Measurements from ENCODE around the gene C19orf12.
A peak's percentile ranks its signal among the peaks of the same experiment; 100 is the strongest.

The C19orf12 gene

DNA sequence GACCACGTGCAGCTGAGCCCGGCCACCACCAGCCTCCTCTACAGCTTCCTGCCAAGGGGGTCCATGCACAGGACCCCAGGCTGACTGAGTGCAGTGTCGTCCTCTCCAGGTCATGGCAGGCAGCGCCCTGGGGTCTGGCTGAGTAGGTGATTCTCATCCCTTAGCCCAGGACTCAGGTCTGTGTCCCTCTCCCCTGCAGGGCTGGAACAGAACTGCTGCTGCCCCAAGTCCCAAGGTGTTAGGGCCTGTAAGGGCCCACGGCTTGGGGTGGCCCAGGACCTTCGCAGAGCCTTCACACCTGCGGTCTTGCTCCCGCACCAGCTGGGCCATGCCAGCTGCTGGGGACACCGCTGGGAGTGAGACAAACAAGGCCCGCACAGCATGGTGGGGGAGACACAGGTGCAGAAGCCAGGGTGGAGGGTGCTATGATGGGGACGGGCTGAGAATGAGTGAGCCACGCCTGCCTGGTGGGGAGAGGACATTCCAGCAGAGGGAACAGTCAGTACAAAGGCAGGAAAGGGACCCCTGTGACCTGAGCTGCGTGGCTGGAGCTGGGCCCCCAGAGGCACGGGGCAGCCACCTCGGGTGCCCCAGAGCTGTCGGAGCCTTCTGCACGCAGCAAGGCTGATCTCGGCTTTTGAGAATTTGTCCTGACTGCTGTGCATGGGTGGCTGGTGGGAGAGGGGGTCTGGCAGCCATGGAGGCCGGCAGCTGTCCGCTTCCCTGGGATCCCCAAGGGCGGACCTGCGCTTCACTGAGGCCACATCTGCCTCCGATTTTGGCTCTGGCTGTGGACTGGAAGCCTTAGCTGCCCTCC, 37.9 kb downstream of the C19orf12 start:
- TF ChIP-seq CTCF (IDR thresholded peaks at IDR 0.05; ENCODE audit: control insufficient read depth, extremely low read depth, insufficient read depth) = no peak
- H3K4me3 ChIP-seq (ENCODE audit: low read depth, low read length) = no peak overlapping the region
- no peak for DNase-seq (ENCODE audit: low read depth)

DNA sequence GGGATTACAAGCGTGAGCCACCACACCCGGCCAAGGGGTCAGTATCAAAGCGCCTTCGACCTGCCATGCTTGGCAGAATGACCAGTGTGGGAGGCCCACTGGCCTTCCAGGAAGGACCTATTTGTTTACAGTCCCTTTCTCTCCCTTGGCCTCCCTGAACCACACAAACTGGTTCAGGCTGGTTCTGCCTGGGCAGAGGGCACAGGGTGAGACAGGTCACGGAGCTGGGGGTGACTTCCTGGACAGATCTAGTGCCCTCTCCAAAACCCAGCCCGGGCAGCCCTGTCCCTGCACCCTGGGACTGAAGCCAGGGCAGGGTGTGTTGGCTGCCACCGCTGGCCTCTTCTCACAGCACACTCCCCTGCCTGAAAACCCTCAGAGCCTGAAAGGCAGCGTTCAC, 38.5 kb downstream of the C19orf12 start:
- peak; percentile 95 for DNase-seq (ENCODE audit: low read depth)
- no peak for TF ChIP-seq CTCF (IDR thresholded peaks at IDR 0.05; ENCODE audit: control insufficient read depth, extremely low read depth, insufficient read depth)
- no peak overlapping the region for H3K4me3 ChIP-seq (ENCODE audit: low read depth, low read length)

DNA sequence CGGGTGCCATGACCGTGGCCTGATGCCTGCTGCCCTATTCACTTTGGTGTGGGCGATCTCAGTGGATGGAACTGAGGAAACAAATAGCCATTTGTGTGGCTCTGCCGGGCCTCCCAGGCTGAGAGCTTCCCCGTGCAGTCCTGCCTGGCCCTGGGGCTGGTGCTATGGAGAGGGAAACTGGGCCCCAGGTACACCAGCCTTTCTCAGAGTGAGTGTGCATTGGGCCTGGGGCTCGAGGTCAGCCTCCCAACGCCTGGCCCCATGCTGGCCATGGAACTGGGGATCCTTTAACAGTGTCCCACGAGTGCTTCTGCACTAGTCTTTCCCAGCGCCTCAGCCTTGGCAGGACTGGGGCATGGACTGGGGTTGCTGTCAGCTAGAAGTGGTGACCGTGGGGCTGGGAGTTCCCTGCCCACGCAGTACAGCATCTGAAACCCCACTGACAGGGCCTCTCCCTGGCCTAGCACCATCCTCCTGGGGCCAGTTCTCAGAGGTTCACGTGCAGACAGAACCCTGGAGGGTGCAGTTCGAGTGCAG, 39.3 kb downstream of the C19orf12 start:
- no peak for TF ChIP-seq CTCF (IDR thresholded peaks at IDR 0.05; ENCODE audit: control insufficient read depth, extremely low read depth, insufficient read depth)
- no peak for DNase-seq (ENCODE audit: low read depth)
- no peak overlapping the region for H3K4me3 ChIP-seq (ENCODE audit: low read depth, low read length)

DNA sequence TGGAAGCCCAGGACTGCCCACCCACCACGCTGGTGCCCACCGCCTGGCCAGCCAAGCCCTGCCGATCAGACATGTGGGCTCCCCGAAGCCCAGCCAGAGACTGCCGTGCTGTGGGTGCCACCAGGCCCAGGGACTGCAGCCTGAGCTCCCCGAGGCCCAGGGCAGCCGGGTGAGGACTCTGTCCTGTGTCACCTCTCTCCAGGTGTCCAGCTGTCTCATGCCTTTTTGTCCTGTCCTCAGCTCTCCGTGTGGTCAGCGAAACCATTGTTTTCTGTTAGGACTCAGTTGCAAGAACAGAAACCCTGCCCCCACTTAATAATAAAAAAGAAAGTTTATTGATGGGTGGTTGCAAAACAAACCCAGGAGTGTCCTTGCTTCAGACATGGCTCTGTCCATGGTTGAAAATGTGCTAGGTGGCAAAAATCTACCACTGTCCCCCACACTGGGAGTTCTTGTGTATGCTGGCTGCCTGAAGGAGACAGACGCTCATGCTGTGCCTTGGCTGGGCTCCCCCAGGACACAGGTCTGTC, 39.9 kb downstream of the C19orf12 start:
- no peak for DNase-seq (ENCODE audit: low read depth)
- TF ChIP-seq CTCF (IDR thresholded peaks at IDR 0.05; ENCODE audit: control insufficient read depth, extremely low read depth, insufficient read depth) = no peak
- no peak overlapping the region for H3K4me3 ChIP-seq (ENCODE audit: low read depth, low read length)

DNA sequence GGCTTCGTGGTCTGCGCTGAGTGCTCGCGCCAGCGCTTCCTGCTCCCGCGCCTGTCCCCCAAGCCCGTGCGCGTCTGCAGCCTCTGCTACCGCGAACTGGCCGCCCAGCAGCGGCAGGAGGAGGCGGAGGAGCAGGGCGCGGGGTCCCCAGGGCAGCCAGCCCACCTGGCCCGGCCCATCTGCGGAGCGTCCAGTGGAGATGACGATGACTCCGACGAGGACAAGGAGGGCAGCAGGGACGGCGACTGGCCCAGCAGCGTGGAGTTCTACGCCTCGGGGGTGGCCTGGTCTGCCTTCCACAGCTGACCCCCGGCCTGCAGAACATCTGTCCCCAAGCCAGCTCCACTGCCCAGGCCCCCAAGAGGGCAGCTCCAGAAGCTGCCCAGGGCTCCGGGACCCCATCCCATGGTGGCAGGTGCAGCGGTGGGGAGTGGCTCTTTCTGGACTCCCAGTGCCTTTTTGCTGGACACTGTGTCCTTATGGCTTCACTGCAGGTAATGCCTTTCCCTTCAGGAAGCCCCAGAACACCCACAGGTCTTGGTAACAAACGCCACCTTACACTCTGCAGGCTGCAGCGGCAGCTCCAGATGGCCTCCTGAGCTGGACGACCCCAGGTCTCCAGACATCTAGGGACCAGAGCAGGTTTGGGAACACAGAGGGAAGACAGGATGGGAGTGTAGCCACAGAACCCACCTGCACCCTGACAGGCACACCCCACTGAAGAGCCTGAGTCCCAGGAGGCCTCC, 40.5 kb downstream of the C19orf12 start:
- H3K4me3 ChIP-seq (ENCODE audit: low read depth, low read length) = no peak overlapping the region
- no peak for TF ChIP-seq CTCF (IDR thresholded peaks at IDR 0.05; ENCODE audit: control insufficient read depth, extremely low read depth, insufficient read depth)
- no peak for DNase-seq (ENCODE audit: low read depth)

DNA sequence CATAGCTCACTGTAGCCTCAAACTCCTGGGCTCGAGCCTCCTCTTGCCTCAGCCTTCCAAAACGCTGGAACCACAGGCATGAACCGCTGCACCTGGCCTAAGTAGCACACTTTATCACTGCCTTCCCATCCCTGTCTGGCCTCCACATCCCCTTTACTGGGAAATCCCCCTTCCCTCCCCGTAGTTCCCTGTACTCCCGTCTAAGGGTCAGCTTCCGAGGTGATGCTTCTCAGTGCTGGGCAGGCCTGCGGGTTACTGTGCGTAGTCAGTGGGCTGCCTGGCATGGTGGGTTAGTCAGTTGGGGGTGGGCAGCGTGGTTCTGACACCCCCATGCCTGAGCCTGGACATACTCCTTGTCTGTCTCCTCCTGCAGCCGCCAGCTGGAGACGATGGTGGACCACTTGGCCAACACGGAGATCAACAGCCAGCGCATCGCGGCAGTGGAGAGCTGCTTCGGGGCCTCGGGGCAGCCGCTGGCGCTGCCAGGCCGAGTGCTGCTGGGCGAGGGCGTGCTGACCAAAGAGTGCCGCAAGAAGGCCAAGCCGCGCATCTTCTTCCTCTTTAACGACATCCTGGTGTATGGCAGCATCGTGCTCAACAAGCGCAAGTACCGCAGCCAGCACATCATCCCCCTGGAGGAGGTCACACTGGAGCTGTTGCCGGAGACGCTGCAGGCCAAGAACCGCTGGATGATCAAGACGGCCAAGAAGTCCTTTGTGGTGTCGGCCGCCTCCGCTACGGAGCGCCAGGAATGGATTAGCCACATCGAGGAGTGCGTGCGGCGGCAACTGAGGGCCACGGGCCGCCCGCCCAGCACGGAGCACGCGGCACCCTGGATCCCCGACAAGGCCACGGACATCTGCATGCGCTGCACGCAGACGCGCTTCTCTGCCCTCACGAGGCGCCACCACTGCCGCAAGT, 41.4 kb downstream of the C19orf12 start:
- TF ChIP-seq CTCF (IDR thresholded peaks at IDR 0.05; ENCODE audit: control insufficient read depth, extremely low read depth, insufficient read depth) = no peak
- DNase-seq (ENCODE audit: low read depth) = no peak
- H3K4me3 ChIP-seq (ENCODE audit: low read depth, low read length) = no peak overlapping the region
